Measurements from ENCODE around the gene OR51I2.

The OR51I2 gene

DNA sequence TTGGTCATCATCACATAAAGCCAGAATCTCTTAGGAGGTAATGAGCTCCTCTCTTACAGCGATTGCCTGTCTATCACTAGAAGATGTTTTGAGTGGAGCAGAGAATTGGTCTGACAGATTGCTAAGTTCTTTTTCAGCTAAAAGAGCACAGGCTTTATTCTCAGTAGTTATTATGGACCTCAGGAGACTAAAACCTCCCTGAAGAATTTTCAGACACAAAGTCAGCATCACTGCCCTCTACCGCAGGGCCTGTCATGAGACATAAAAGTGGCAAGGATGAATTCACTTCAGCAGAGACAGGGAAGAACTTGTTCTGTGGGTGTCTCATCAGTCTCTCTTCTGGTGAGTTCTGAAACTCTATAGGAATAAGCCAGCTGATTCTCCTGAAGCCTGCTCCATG, at the start of gene OR51I2:
TSS of gene OR51I2 (plus strand) at position 301 of the 400 bp plus-strand sequence. CDS start 4,166 bp downstream, outside the sequence.
- no peak for DNase-seq

DNA sequence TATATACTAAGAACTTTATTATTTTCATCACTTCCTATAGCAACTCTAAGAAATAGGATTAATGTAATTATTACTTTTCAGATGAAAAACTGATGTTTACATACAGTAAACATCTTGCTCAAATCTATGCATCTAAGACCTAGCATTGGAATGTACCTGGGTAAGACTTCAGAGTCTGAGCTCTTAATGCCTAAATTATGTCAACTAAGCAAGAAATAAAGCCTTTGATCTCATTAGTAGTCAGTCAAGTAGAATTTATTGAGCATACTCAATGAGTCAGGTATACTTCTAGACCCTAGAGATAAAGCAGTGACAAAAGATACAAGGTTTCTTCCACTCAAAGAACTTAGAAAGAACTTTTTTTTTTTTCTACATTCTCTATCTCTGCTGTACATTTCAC, 44.0 kb upstream of the OR51I2 start:
- no peak for DNase-seq

- DNase-seq = no peak
Observed at GRCh38 chr11:5420993-5421392, 28.1 kb upstream of the OR51I2 start.

- no peak for DNase-seq
Observed at GRCh38 chr11:5421811-5422210, 27.3 kb upstream of the OR51I2 start, which contains the start of gene OR51Q1. TSS of gene OR51Q1 (plus strand) at chr11:5422111. CDS start at chr11:5422201, 90 bp downstream.

GRCh38 chr11:5423131-5423530, 26.0 kb upstream of the OR51I2 start:
- DNase-seq = no peak

GRCh38 chr11:5441414-5441813, 7.7 kb upstream of the OR51I2 start, which contains the start of gene OR51I1:
TSS of gene OR51I1 (minus strand) at chr11:5441514. CDS start at chr11:5441514, 0 bp downstream.
- DNase-seq = no peak

DNA sequence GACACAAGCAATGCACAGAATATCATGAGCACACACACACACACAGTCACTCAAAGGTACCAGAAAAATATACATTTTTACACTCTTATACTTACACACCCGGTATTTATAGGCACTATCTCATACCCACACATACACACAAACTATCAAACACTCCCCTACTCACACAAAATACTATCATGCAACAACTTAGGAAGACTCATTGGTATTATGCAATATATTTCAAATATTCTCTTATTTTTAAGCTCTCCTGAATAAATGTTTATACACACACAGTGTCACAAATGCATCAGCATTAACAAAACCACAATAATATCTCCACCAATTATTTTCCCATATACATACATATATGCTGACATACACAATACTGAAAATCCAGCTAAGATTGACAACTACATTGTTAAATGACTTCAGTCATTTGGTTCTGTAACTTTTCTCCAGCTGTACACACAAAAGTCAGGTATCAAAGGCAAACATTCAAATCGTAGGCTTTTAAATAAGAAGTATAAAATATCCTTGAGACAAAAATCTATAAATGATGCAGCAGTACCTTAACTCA, 5.2 kb upstream of the OR51I2 start:
- no peak for DNase-seq

DNA sequence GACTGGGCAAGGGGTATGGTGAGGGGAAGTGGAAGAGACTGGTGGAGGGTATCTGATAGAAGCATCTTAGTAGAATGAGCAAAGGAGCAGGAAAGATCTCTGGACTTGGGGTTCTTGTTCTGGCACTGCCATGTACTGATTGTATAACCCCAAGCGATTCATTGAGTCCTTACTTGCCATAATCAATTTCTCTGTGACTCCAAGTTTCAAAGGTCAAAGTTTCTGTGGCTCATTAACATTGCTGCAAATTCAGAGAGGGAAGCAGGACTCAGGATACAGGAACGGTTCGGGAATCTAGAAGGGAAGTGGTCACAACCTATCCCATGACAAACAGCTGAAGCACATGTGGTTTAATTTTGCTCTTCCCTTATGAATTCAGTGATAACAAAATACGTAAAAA, 309 bp downstream of the OR51I2 start:
- DNase-seq = no peak

DNA sequence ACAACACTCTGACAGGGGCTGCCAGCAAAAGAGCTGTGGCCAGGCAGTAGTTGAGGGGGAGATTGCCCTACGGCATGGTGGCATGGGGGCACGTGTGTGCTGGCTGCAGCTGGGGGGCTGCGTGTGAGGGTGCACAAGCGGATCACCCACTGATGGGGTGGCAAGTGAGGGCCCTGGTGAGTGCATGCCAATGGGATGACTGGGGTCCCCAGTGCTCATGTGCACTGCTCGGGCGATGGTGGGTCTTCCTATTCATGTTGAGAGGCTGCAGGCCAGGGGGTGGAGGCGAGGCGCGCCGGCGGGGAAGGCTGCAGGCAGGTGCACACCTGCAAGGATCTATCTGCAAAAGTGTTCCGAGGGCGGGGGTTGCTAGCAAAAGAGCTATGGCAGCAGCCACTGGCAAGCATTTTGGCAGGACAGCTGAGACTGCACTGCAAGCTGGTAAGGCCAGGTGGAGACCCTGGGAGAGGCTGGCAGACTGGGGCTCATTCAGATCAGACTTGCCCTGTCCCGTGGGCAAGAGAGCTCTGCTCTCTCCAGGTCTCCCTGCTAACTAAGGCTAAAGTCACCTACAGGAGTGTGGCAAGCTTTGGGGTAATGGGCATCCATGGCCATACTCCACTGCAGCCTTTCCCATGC, 12.0 kb downstream of the OR51I2 start:
- DNase-seq = no peak

DNA sequence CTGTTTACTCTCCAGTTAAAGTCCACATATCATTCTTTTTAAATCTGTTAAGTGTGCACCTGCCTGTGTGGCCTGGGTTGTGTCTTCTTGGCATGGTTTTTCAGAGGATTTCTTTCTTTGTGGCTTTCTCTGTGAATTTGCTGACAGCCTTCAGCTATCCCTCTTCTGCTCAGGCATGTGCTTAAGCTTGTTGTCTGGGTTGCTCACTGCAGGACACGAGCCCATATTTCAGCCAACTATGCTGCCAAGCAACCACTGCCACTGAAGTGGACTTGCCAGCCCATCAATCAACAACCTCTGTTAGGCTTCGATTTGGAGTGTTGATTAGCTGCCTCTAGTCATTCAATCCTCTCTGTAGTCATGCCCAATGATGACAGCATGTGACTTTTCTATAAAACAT, 18.4 kb downstream of the OR51I2 start:
- no peak for DNase-seq

GRCh38 chr11:5473921-5474320, 24.8 kb downstream of the OR51I2 start:
- DNase-seq = no peak

DNA sequence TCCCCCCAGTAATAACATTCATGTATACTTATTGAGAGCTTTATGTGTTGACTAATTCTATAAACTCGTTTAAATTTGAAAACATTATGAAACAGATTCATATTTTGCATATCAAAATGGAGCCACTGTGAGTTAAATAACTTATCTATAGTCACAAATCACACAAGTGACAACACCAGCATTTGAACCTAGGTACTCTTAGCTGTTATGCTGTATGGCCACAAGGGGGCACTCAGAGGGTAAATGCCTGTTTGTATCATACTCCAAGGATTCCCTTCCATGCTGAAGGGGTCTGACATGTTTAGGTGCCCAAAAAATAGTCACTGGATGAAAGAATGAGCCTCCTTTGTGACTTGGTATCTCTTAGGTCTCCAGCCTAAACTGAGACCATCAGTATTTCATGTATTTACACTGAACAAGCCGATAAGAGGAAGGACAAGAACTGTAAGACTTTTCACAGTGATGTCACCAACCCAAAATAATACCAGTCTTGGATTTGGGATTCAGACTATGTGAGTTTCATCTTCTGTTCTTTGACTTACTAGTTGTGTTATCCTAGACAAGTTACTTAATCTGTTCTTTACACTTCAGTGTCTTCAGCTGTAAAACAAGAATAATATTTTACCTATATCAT, 27.2 kb downstream of the OR51I2 start:
- peak; percentile 87 for DNase-seq

DNA sequence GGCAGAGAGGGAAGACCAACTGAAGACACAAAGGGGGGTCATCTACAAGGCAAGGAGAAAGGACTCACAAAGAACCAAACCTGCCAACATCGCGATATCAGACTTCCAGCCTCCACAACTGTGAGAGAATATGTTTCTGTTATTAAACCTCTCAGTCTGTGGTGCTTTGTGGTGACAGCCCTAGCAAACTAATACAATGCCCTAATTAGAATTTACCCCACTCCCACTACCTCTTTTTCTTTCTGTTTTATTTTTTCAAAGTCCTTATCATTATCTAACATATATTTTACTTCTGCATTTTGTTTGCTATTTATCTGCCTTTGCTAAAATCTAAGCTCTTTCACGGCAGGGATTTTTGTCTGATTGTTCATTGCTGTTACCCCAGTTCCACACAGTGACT, 36.9 kb downstream of the OR51I2 start:
- no peak for DNase-seq

- no peak for DNase-seq
Observed at GRCh38 chr11:5486421-5486820, 37.3 kb downstream of the OR51I2 start.

DNA sequence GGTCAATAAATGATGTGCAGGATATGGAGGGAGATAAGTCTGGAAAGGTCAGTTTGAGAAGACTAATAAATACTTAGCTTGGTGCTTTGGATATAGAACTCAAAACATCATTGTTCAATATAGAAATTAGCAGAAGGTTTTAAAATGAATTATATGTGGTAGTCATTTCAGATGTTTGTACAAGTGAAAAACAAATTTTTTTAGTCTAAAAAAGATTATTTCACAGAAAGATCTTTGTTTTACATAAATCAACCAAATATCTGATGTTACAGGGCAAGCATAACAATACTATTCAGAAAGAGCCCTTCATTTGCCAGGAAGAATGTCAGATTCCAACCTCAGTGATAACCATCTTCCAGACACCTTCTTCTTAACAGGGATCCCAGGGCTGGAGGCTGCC, 39.3 kb downstream of the OR51I2 start, which contains the start of gene OR52D1:
TSS of gene OR52D1 (plus strand) at position 301 of the 400 bp plus-strand sequence. CDS start at position 323, 22 bp downstream.
- no peak for DNase-seq

- no peak for DNase-seq
Observed at GRCh38 chr11:5488798-5489399, 39.8 kb downstream of the OR51I2 start.

DNA sequence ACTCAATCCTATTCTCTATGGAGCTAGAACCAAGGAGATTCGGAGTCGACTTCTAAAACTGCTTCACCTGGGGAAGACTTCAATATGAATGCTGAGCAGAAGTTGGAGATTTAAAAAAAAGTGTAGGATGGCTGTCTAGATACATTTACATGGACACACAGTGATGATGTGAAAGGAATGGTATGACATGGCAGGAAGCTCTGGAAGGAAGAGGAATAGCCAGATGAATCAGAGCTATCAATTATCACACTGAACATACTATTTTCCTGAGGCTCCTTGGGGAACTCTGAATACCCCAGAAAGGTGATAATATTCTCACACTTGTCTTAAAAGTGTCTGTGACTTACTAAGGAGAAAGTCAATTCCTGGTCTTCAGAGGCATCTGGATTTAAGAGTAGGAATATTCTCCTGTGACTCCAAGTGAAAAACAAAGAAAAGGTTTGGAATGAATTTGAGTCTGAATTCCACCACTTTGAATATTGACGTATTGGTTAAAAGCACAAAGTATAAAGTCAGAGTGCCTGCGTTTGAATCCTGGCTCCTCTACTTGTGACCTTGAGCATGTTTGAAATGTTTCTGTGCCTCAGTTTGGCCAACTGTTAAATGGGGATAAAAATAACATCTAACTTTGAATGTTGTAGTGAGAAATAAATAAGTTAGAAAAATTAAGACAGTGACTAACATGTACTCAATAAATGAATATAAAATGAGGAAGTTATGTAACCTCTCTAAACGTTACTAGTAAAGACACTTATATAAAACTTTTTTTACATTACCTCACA, 40.6 kb downstream of the OR51I2 start:
- DNase-seq = no peak

DNA sequence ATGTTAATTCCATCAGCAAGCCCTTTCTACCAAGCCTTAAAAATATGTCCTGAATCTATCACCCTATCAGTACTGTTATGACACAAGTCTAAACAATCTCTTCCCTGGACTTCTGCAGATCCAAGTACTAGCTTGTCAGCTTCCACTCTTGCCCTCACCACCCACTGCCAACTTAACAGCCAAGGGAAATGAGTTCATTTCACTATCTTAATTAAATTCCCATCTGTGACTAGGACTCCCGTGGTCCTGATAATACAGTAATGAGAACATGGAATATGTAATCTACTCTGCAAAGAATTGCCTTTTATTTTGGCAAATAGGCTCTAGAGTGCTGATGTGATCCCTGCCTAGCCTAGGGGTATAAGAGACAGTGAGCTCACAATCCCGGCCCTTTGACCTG, 50.5 kb downstream of the OR51I2 start:
- DNase-seq = no peak

GRCh38 chr11:5500393-5500801, 51.3 kb downstream of the OR51I2 start:
- DNase-seq = no peak

DNA sequence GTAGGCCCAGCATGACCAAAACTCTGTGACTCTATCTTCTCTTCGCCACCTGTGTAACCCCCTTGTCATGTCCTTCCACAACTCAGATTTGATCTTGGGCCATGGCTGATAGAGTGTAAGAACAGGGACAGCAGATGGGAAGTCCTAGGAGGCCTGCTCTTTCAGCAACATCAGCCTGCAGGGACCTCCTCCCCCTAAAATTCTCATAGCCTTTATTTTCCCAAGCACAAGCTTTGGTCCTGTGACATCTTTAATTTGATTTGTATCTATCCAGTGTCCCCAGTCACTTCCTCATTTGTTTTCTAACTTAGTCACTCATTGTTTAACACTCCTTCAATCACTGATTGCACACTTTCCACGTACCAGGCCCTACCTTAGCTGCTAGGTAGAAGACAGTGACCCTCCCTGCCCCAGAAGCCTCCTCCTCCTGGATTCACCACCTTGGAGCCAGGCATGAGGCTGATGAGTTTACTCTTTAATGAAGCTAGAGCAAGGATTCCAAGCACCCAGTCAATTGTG, 55.3 kb downstream of the OR51I2 start:
- DNase-seq = no peak

GRCh38 chr11:5505363-5506048, 56.4 kb downstream of the OR51I2 start:
- no peak for DNase-seq

Measured in hematopoietic multipotent progenitor cell treated with erythropoietin and hydrocortisone succinate and interleukin-3 and kit ligand, for 6 days (in vitro differentiated cells).